GM18867 (cell line): ENCODE measurements around the gene MAGI2.
"Not testable (repeated sequence)": the region's sequence is repeated elsewhere in the genome, so short reads cannot be mapped to it uniquely, and the experiment has no call there.

Experiments
- ATAC-seq: cut with Tn5 transposase; IDR thresholded peaks from one replicate; pipeline ENCODE4 v1.9.1; 2021; ENCODE audit warnings: mild to moderate bottlenecking, moderate library complexity; ENCODE audit not compliant: unreplicated experiment

Gene MAGI2

DNA sequence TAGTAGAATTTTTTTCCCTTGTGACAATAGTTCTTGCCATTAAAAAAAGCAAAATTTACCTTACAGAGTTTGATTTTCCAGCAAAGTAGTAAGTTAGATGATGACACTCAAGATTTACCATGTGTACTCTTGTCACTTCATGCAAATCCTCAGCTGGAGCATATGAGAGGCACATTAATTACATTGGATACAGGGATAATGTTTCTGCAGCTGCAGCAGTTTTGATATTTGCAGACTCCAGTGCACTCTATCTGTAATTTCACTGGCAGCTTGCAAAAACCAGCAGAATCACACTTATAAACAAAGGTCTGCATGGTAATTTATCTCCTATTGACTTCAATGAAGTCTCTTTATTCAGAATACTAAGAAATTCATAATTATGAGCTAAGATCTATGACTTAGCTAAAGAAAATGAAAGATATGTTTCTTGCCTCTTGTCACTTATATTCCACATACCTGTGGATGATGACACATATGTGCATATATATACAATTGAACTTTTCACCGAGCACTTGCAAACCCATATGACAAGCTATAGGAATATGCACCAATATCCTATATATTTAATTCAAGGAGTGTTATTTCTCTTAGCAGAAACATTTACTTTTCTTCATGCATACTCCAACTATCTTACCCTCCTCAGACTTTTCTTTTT, 1124.3 kb downstream of the MAGI2 start:
- ATAC-seq = no peak

DNA sequence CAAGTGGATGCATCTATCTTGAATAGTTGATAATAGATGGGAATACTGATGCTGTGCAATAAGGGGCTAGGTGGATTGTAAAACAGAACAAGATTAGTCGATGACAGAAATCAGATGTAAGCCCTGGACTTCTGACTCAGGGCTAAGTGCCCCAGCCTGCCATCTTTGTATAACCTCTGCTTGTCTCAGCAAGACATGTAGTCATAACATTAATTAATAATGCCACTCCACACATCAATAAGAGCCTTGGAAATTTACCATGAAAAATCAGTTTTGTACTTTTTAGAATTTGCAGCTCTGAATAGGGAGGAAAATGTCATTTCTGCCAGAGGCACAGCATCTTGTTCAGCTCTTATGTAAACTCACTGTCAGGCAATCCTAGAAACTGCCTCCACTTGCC, 1125.7 kb downstream of the MAGI2 start:
- ATAC-seq = no peak

DNA sequence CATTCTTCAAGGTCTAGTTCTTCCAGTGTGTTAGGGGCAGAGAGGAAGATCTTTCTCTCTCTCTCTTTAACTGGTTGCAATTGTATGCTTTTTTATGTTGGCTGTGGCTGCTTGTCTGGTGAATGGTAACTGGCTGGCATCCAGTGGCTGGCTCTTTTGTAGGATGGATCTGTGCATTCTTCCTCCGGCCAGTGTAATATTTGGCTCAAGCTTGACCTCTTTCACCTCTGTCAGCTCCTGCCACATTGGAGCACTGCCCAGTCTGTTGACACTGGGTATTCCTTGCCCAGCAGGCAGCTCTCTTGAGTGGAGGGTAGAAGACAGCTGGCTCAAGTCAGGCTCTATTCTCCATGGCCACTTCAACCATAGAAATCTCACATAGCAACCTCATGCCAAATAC, 1126.6 kb downstream of the MAGI2 start:
- no peak for ATAC-seq

DNA sequence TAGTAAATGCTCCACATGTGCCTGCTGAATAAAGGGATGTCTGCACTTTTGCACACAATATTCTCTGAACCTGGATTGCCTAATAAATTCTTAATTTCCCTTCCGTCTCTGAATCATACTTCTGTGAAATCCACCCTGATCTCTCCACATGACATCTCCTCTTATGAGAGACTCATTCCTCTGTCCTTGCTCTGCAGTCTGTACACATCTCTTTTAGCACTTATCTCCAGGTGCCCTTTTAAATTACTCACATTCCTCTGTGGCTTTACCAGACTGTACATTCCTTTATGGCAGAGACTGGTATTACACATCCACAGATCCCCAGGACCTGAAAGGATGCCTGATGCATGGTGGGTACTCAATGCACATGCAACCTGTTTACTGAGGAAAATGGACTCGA, 1127.3 kb downstream of the MAGI2 start:
- ATAC-seq = no peak

DNA sequence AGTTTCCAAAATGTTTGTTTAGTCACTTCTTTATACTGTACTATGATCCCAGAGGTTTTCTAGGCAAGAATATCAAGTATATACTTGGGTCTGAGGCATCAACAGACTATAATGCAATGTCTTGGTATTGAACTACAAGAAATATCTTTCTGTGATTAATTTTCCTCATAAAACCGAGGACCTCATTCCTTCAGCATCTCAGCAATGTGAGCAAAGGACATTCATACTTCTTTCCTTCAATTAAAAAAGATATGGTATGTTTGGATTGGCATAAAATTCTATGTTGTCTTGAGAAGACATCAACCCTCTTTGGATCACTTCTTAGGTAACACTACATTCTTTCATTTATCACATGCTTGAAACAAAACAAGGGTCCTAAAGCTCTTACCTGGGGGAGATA, 1130.3 kb downstream of the MAGI2 start:
- no peak for ATAC-seq

DNA sequence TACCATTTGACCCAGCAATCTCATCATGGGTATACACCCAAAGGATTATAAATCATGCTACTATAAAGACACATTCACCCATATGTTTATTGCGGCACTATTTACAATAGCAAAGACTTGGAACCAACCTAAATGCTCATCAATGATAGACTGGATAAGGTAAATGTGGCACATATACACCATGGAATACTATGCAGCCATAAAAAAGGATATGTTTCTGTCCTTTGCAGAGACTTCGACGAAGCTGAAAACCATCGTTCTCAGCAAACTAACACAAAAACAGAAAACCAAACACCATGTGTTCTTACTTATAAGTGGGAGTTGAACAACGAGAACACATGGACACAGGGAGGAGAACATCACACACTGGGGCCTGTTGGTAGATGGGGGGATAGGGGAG, 1131.2 kb downstream of the MAGI2 start:
- ATAC-seq = not testable (repeated sequence)

DNA sequence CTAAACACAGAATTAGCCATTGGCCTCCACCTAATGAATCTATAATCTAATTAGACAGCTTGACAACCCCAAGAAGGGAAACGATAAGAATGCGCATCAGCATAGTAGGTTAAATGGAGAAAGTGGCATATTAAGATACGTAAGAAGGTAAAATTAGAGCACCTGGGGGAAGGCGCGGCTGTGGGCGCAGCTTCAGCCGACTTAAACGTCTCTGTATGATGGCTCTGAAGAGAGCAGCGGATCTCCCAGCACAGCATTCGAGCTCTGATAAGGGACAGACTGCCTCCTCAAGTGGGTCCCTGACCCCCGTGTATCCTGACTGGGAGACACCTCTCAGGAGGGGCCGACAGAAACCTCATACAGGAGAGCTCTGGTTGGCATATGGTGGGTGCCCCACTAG, 1136.1 kb downstream of the MAGI2 start:
- no peak for ATAC-seq

DNA sequence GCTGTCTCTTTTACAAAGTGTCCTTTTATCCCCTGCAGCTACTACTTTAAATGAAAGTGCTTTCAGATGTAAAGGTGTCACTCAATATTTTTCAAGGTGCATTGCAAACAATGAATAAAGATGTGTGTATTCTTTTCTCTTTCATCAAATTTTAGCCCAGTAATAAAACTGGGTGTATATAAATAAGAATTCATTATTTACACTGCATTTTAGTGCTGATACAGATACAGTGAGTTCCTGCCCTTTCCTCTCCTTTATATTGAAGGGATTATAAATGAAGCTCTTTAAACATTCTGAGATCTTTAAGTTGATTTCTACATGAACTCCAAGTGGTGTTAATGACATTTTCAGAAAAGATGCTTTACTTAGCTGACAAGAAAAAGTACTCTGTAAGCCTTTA, 1137.4 kb downstream of the MAGI2 start:
- ATAC-seq = no peak

DNA sequence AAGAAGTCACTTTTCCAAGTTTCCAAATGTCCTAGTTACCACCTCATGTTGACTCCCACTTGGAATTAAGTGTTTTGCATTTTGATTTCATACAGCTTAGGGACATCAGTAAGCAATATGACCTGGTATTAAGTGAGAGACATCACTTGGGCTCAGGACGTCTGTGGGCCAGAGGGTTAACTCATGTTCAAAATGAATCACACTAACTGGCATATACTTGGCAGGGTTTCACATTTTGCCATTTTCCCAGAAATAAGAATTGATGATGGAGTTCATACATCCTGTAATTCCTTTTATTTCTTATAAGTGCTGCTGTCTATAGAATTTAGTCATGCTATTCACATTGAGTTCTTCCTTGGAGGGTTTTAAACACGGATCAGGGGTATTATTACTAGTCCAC, 1138.3 kb downstream of the MAGI2 start:
- ATAC-seq = no peak

DNA sequence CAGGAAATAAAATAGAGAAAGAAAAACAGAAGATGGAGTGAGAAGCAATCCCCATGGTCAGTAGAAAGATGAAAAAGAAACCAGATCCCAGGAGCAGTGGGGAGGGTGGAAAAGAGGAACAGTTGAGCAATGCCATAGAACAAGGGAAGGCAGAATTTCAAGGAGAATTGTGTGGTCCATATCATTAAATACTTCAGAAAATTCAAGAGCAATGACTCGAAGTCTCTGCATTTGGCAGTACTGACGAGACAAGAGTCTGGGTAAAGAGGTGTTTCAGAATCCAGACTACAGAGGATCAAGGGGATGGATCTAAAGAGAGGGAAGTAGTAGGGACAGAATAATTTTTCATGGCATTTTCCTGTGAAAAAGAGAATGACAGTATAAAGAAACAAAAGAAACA, 1142.3 kb downstream of the MAGI2 start:
- ATAC-seq = no peak

DNA sequence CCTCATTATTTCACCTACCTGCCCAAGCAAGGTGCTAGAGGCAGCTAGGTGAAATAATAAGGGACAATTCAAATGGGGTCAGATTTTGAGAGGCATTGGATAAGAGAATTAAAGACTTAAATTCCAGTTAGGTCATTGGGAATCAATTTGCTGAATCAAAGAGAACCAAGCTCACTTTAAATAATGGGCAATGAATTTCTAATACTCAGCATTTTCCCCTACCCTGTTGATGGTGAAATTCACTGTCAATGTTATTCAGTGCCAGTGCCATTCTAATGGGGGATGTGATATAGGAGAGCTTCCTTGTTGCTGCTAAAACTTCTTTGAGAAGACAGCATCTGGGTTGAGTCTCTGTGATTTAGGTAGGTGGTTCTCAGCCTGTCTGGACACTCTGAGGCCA, 1145.6 kb downstream of the MAGI2 start:
- ATAC-seq = no peak

DNA sequence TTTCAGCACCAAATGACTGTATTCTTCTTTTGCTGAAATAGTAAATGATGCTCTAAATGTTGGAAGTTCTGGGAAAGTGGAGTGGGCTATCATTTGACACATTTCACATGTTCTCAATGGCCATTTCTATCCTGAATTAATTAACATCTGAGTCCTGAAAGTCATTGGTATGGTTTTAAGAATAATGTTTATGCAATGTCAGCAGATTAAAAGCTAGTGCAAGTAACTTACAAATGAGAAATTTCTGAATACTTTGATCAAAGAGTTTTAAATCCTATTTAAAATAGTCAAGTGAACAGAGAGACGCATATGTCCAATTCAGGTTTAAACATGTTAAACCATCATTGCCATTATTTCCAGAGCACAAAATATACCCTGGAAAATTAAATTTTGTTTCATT, 1146.8 kb downstream of the MAGI2 start:
- no peak for ATAC-seq

DNA sequence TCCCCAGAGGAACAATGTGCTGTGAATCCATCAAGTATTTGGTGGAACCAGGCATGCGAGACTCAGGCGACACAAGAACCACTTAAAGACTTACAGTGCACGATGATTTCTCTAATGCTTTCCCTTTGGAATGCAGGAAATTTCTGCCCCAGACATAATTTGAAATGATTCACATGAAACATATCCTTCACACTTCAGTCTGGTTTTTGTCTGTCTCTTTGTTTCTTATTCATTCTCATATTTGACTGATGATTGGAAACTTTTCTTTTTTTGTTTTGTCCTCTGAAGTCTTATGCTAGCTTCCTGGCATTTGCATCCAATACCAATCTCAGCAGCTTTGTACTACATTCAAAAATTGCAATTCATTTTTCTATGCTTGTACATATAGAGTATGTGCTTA, 1152.1 kb downstream of the MAGI2 start:
- ATAC-seq = no peak

DNA sequence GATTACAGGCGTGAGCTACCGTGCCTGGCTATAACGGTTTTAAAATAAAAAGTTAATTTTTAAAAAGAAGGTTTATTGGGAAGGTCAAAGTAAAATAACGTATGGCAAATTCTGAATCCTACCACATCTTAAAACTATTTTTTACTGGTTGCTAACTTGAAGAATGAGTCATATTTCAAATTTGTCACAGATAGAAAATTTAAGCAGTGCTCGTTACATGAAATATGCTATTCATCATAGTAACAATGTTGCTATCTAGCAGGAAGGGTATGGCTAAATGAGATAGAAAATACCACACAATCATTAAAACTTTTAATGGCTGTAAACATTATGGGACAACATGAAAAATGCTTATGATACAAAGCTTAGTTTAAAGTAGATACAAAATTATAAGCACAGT, 1154.4 kb downstream of the MAGI2 start:
- ATAC-seq = no peak

DNA sequence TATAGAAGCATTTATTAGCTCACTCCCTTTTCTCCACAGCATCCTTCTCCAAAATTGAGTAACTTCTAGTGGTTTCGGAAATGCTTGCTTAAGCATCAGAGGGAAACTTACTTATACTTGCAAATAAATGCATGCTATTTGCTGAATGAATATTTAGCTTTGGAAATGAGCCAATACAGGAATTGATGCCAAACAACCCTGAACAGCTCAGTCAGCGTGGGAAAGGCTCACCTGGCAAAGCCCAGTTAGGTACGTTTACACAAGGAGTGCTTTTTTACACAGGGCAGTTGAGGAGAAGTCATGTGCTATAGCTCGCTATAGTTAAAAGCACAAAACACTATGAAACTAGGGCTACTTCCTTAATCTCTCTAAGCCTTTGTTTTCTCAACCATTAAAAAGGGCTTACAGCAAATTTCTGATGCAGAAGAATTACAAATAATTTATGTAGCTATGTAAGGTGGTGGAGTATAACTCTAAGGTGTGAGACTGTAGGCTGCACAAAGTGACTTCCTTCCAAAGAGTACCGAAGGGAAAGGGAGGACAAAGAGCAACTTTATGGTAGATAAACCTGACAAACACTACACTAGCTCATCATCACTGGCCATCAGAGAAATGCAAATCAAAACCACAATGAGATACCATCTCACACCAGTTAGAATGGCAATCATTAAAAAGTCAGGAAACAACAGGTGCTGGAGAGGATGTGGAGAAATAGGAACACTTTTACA, 1156.7 kb downstream of the MAGI2 start:
- no peak for ATAC-seq

DNA sequence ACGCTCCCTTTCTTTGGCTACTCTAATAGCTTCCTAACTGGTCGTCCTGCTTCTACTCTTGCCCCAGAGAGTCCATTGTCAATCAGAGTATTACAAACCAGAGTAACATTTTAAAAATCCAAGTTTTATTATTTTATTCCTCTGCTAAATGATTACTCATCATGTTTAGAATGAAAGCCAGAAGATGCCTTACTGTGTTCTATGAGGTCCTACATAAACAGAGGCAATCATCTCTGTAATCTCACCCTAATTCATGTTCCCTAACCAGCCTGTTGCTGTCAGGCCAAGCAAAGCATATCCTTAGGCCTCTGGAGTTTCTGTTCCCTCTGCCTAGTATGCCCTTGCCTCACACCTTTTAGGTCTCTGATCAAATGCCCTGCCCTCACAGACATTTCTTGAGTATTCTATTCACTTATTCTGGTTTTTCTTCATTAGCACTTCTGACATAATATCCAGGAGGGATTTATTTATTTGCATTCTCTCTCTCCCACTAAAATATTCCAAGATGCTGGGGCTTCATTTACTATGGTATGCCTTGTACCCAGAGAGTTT, 1157.3 kb downstream of the MAGI2 start:
- no peak for ATAC-seq

DNA sequence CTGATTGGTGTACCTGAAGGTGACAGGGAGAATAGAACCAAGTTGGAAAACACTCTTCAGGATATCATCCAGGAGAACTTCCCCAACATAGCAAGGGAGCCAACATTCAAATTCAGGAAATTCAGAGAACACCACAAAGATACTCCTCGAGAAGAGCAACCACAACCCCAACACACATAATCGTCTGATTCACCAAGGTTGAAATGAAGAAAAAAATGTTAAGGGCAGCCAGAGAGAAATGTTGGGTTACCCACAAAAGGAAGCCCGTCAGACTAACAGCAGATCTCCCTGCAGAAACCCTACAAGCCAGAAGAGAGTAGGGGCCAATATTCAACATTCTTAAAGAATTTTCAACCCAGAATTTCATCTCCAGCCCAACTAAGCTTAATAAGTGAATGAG, 1164.0 kb downstream of the MAGI2 start:
- ATAC-seq = not testable (repeated sequence)

DNA sequence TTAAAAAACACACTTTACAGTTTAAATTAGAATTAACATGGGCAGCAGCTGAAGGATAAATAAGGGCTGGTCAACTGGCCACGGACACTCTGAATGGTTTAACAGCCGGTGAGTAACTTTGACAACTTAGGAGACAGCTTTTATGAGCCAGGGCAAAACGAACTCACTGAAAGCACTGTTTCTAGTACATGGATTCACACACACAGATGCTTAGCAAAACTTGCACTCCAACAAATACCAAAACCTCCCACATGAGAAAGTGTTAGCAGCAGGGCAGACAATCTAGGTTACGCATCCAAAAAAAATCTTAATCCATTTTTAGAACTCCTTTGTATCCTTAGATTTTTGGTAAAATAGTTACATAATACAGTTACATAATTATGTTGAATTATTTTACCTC, 1168.5 kb downstream of the MAGI2 start:
- no peak for ATAC-seq

DNA sequence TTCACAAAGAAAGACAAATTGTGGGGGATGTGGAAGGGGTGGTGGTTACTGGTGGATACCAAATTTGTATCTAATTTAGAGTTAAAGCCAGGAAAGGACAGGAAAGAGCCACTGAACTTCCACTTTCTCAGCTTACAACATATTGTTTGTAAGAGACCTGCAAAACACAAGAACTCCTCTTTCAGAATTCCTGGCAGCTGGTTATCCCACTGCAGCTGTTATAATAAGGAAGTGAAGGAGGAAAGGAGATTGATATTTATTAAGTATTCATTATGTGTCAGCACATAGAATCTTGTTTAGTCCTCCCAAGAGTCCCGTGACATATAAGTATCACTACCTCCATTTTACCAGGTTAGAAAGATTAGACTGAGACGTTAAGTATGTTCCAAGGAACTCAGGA, 1173.2 kb downstream of the MAGI2 start:
- ATAC-seq = no peak

DNA sequence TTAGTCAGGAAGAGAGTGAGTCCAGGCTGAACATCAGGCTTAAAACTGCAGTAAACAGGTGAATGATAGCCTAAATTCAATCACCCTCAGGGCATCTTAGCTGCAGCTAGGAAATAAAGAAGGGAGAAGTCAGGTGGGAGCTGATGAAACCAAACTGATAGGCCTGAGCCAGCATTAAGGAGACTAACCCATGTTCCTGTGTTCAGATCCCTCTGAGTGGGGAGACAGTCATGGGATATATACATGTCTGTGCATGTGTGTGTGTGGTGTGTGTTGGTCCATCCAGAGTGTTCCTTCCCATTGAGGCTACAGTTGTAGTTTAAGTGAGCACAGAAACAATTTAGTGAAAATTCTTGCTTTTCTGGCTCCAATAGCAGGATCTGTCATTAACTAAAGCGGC, 1174.0 kb downstream of the MAGI2 start:
- no peak for ATAC-seq

DNA sequence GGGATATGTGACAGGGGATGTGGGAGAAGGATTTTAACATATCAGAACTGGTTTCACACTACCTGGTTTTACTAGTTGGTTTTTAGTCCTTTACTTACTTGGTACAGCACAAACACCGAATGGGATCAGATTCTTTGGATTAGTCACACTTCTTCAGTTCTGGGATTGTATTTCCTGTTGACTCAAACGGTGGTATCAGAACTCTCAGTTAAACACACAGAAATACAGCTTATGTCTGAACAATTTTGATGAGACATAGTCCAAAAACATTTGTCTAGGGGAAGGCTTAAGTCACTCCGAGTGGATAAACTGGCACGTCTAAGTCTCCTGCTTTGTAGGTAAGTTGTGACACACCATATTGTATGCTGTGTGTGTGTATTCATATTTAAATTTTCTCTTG, 1174.4 kb downstream of the MAGI2 start:
- no peak for ATAC-seq

DNA sequence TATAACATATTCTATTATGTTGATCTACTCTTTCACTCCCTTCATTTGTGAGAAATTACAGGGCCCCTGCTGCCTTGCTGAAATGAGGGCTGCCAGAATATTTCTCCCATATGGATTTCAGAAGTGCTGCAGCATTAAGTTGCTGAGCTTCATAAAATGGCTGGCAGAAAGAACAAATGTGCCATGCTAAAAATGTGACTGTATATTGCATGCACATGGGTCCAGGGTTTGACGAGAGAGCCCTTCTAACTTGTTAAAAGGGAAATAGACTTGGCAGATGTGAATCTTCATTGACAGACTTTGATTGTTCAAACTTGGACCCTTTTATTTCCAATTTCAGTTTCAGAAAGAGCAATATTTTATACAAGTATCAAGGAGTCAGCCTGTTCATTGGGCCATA, 1186.3 kb downstream of the MAGI2 start:
- no peak for ATAC-seq

DNA sequence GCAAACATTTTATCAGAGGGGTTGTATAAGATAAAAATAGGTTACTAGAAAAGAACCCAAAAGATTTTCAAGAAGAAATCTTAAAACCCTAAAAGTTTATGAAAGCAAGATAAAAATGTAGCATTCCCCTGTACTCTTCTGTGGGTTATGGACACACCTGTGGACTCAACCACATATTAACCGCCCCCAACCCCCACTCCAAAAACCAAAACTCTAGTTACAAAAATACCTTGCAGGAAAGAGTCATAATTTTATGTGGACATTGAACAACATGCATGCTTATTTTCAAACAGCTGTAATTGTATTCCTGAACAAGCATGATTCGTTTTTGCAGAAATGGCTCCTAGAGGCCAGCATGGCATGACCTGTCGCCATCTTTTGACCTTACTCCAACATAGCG, 1188.0 kb downstream of the MAGI2 start:
- ATAC-seq = no peak
